GM23338 (cell line): ENCODE measurements around the gene NHLRC4.

ENCODE experiments used
- CTCF ChIP-seq, 2 experiments: fragments of 200-600 bp in 1 of 2; sonication (generic) in 1 of 2; conservative IDR thresholded peaks; 2 replicates each; pipeline versions ENCODE4 v1.5.1 to v1.6.1; 2016 to 2017; ENCODE audit warnings: antibody characterized with exemption in 2 of 2, low read depth in 2 of 2, mild to moderate bottlenecking in 2 of 2, moderate library complexity in 1 of 2
- TF ChIP-seq, protein P1 (sequence below): IDR thresholded peaks from one replicate; pipeline ENCODE4 v1.6.1; 2018; ENCODE audit warnings: antibody characterized with exemption; ENCODE audit not compliant: unreplicated experiment
- TF ChIP-seq, protein P2 (sequence below): IDR thresholded peaks from 2 replicates; pipeline ENCODE4 v1.6.1; 2016; ENCODE audit warnings: antibody characterized with exemption

GRCh38 chr16:521381-522210 is 45.2 kb upstream of the NHLRC4 start:
- TF ChIP-seq, protein P1, sequence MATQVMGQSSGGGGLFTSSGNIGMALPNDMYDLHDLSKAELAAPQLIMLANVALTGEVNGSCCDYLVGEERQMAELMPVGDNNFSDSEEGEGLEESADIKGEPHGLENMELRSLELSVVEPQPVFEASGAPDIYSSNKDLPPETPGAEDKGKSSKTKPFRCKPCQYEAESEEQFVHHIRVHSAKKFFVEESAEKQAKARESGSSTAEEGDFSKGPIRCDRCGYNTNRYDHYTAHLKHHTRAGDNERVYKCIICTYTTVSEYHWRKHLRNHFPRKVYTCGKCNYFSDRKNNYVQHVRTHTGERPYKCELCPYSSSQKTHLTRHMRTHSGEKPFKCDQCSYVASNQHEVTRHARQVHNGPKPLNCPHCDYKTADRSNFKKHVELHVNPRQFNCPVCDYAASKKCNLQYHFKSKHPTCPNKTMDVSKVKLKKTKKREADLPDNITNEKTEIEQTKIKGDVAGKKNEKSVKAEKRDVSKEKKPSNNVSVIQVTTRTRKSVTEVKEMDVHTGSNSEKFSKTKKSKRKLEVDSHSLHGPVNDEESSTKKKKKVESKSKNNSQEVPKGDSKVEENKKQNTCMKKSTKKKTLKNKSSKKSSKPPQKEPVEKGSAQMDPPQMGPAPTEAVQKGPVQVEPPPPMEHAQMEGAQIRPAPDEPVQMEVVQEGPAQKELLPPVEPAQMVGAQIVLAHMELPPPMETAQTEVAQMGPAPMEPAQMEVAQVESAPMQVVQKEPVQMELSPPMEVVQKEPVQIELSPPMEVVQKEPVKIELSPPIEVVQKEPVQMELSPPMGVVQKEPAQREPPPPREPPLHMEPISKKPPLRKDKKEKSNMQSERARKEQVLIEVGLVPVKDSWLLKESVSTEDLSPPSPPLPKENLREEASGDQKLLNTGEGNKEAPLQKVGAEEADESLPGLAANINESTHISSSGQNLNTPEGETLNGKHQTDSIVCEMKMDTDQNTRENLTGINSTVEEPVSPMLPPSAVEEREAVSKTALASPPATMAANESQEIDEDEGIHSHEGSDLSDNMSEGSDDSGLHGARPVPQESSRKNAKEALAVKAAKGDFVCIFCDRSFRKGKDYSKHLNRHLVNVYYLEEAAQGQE: no peak
- TF ChIP-seq, protein P2, sequence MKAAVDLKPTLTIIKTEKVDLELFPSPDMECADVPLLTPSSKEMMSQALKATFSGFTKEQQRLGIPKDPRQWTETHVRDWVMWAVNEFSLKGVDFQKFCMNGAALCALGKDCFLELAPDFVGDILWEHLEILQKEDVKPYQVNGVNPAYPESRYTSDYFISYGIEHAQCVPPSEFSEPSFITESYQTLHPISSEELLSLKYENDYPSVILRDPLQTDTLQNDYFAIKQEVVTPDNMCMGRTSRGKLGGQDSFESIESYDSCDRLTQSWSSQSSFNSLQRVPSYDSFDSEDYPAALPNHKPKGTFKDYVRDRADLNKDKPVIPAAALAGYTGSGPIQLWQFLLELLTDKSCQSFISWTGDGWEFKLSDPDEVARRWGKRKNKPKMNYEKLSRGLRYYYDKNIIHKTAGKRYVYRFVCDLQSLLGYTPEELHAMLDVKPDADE: no peak
- TF ChIP-seq CTCF (conservative IDR thresholded peaks at IDR 0.05; ENCODE audit: low read depth in 2 of 2): peak; percentile 69 to 89
